Adrenal gland (tissue), 12 donors: Measurements from ENCODE around the gene DNMBP. TPM values are rescaled to one million over a fixed set of nuclear protein-coding genes. Genes with fewer than 3 reads are reported as not detected.

Source experiments
- DNase-seq, 7 donors: peaks; one replicate each; pipeline ENCODE4 v3.0.0-alpha.2; 2019 to 2020
- H3K27ac ChIP-seq, 5 donors: fragments of 200-600 bp; sonication (generic) in 4 of 5; 1 replicate in 3 of 5; 2 replicates in 2 of 5; pipeline versions ENCODE4 v1.5.1 to v1.8.0; 2016 to 2020; ENCODE audit warnings: mild to moderate bottlenecking in 1 of 5
- H3K27me3 ChIP-seq: fragments of 200-600 bp; 2 replicates; pipeline ENCODE4 v1.8.0; 2021
- H3K36me3 ChIP-seq, 2 donors: fragments of 200-600 bp; replicated peaks in 1 of 2; 1 replicate in 1 of 2; 2 replicates in 1 of 2; pipeline versions ENCODE4 v1.5.1 to v1.8.0; 2018 to 2022
- H3K4me1 ChIP-seq, 2 donors: fragments of 200-600 bp; replicated peaks in 1 of 2; 1 replicate in 1 of 2; 2 replicates in 1 of 2; pipeline versions ENCODE4 v1.5.1 to v1.8.0; 2018 to 2021
- H3K4me3 ChIP-seq, 4 donors: fragments of 200-600 bp; sonication (generic) in 3 of 4; one replicate each; pipeline ENCODE4 v1.5.1; 2016 to 2018
- H3K9me3 ChIP-seq, 3 donors: fragments of 200-600 bp; sonication (generic) in 1 of 3; replicated peaks in 1 of 3; 1 replicate in 2 of 3; 2 replicates in 1 of 3; pipeline versions ENCODE4 v1.5.1 to v1.8.0; 2016 to 2021
- POLR2A ChIP-seq, 2 donors: fragments of 450-650 bp; IDR thresholded peaks; one replicate each; pipeline ENCODE4 v1.6.1; 2017; ENCODE audit warnings: antibody characterized with exemption in 2 of 2, mild to moderate bottlenecking in 2 of 2, moderate library complexity in 1 of 2
- WGBS, 4 donors: extraction: QIAGEN DNeasy Blood & Tissue Kit in 2 of 4; methylation state at CpG; one replicate each; pipeline versions ENCODE4 v1.1.5 to v1.1.7; 2013 to 2017; 5-methylcytosine and 5-hydroxymethylcytosine counted together
- intact Hi-C, 2 donors: fragments of 100-400 bp; cut with DNase I; formaldehyde crosslinking; loops; one replicate each; pipeline versions ENCODE4 v1.14.1 to v1.15.0; 2022 to 2023
- polyA plus RNA-seq, 3 donors: library from polyadenylated mRNA; stranded (reverse); fragments of 200-250 nt in 2 of 3; fragments of 350-450 nt in 1 of 3; fragmentation: Illumina TruSeq in 1 of 3; extraction: RNeasy Lipid Tissue Mini Kit (QIAGEN cat#74804) in 1 of 3; gene quantifications; one replicate each; pipeline ENCODE4 v1.2.3, GENCODE V29; 2013 to 2014
- total RNA-seq, 9 donors: library from RNA; depleted of rRNA in 4 of 9; stranded (reverse); fragments of >200 nt in 4 of 9; fragments of 120-200 nt in 1 of 9; fragmentation: NEBNext Ultra II Directional in 1 of 9; extraction: Animal tissue kit (Norgen Biotek cat#: 25700) in 1 of 9; gene quantifications; one replicate each; pipeline versions ENCODE4 v1.1.0 to v1.2.4, GENCODE V29; 2013 to 2023
- TF ChIP-seq, protein P1 (sequence below), 6 experiments: fragments of 450-650 bp in 4 of 6; fragments of 200-600 bp in 2 of 6; sonication (generic) in 1 of 6; IDR thresholded peaks; 1 replicate in 5 of 6; 2 replicates in 1 of 6; pipeline versions ENCODE4 v1.5.1 to v1.8.0; 2016 to 2021; ENCODE audit warnings: antibody characterized with exemption in 6 of 6, mild to moderate bottlenecking in 2 of 6, moderate library complexity in 1 of 6
- donor health status: healthy with polysubstance abuse.
- donor health status: Bipolar disorder and iron deficiency.
- donor health status: DM: yes; HTN: yes; CAD: no.
- donor health status: DM: no; HTN: no; CAD: no.
- donor health status: DM: no; HTN: no; CAD: no.
- donor health status: DM: yes; HTN: yes; CAD: no.

DNMBP gene
- total and polyA plus RNA-seq, 12 donors: 5.7 to 17.9 (median 12.0) TPM

DNA sequence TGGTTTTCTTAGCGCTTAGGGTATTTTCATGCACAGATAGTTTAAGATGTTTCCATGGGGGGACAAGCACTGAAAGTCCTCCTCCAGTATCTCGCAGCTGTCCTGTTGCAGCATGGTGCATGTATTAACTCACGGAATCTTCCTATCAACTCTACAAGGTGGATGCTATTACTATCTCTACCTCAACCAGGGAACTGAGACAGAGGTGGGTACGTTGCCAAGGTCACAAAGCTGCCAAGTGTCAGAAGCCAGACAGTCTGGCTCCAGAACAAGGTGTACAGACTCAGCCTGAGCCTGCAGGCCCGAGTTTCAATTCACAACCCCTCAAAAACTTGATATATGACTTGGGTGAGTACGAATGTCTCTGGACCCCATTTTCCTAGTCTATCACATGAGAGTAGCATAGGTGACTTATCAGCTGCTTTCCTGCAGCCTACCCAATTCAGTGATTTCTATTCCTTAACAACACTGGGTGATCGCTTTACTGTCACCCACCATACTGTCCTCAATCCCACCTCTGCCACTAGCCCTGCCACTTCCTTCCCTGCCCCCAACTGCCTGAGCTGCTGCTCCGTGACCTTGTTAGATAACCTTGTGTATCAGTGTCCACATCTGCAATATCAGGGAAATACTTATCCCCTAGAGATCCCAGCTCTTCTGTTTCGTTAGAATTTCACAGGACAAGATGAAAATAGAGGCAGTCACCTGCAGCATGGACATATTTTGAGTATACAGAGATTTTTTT lies 135.2 kb downstream of the DNMBP start:
- Histone ChIP-seq H3K27ac (no peak overlapping the region), H3K36me3 (peaks cover 0 to 35% of the 10 kb centered on the region in 2 donors), H3K9me3 (no peaks in the 10 kb centered on the region), H3K27me3 (no peaks in the 10 kb centered on the region), H3K4me1 (no peaks in the 10 kb centered on the region), H3K4me3 (no peak overlapping the region)
- intact Hi-C loops: no loop called here
- DNase-seq: peak in 1 of 7 donors; percentile 5
- TF ChIP-seq, protein P1, sequence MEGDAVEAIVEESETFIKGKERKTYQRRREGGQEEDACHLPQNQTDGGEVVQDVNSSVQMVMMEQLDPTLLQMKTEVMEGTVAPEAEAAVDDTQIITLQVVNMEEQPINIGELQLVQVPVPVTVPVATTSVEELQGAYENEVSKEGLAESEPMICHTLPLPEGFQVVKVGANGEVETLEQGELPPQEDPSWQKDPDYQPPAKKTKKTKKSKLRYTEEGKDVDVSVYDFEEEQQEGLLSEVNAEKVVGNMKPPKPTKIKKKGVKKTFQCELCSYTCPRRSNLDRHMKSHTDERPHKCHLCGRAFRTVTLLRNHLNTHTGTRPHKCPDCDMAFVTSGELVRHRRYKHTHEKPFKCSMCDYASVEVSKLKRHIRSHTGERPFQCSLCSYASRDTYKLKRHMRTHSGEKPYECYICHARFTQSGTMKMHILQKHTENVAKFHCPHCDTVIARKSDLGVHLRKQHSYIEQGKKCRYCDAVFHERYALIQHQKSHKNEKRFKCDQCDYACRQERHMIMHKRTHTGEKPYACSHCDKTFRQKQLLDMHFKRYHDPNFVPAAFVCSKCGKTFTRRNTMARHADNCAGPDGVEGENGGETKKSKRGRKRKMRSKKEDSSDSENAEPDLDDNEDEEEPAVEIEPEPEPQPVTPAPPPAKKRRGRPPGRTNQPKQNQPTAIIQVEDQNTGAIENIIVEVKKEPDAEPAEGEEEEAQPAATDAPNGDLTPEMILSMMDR (IDR thresholded peaks at IDR 0.05): no peak
- TF ChIP-seq POLR2A (IDR thresholded peaks at IDR 0.05): no peak
- WGBS, 4 donors: 65 to 72% (median 70%) methylated on average over 9 of the region's 9 CpGs

DNA sequence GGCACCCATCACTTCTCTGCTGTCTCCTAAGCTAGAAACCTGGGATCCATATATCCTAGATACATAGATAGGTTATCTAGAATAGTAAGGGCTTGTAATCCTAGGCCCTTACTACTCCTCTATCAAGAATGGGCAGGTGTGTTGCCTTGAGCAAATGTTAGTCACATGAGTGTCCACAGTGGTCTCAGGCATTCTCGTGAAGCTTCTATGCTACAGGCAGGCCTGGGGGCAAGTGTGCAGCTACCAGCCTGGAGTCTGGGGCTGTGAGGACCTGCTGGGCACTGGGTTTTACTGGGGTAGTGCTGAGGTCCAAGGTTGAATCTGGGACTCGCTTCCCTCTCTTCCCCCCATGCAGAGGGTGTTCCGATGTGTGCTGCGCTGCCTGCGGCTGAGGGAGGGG lies 135.9 kb downstream of the DNMBP start:
- TF ChIP-seq POLR2A (IDR thresholded peaks at IDR 0.05): no peak
- TF ChIP-seq, protein P1 (IDR thresholded peaks at IDR 0.05): no peak
- no peak for DNase-seq
- Histone ChIP-seq H3K9me3 (no peaks in the 10 kb centered on the region), H3K36me3 (peaks cover 0 to 29% of the 10 kb centered on the region in 2 donors), H3K4me3 (no peak overlapping the region), H3K27me3 (no peaks in the 10 kb centered on the region), H3K4me1 (no peaks in the 10 kb centered on the region), H3K27ac (no peak overlapping the region)
- WGBS, 4 donors: 95 to 100% (median 98%) methylated on average over 4 to 5 of the region's 5 CpGs
- intact Hi-C loops: no loop called here

DNA sequence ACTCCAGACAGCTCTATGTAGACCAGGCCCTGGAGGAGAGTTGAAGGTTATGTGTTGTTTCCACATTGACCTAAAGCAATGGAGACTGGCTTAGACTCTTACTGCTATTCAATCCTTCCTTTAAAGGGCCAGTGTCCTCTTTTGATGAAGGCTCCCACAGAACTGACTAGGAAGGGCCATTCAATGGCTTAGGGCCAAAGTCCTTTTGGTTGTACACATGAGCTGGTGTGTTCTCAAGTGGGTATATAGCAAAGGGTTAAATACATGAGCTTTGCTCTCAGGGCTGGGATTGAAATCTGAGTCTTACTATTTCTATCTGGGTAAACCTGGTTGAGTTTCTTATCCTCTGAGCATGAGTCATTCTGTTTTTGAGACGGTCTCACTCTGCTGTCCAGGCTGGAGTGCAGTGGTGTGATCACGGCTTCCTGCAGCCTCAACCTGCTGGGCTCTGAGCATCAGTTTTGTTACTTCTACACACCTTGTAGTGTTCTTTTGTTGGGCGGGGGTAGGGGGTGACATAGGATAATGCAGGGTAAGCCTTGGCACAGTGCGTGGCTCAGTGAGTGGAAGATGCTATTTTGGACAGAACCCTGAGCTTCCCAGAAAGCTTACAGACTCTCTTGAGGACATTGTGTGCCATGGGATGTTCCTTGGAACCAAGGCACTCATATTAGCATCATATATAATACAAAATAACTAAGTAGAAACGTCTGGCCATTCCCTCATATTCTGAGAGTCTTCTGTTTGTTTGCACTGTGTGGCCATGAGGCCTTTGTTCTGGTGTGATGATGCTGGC lies 137.2 kb downstream of the DNMBP start:
- 70 to 74% (median 71%) methylated on average over 5 of the region's 5 CpGs for WGBS, 4 donors
- Histone ChIP-seq H3K4me1 (no peaks in the 10 kb centered on the region), H3K9me3 (no peaks in the 10 kb centered on the region), H3K36me3 (peaks cover 0 to 17% of the 10 kb centered on the region in 2 donors), H3K27me3 (no peaks in the 10 kb centered on the region), H3K27ac (no peak overlapping the region), H3K4me3 (no peak overlapping the region)
- DNase-seq: no peak
- no peak for TF ChIP-seq POLR2A (IDR thresholded peaks at IDR 0.05)
- TF ChIP-seq, protein P1 (IDR thresholded peaks at IDR 0.05): no peak
- intact Hi-C loops: no loop called here

DNA sequence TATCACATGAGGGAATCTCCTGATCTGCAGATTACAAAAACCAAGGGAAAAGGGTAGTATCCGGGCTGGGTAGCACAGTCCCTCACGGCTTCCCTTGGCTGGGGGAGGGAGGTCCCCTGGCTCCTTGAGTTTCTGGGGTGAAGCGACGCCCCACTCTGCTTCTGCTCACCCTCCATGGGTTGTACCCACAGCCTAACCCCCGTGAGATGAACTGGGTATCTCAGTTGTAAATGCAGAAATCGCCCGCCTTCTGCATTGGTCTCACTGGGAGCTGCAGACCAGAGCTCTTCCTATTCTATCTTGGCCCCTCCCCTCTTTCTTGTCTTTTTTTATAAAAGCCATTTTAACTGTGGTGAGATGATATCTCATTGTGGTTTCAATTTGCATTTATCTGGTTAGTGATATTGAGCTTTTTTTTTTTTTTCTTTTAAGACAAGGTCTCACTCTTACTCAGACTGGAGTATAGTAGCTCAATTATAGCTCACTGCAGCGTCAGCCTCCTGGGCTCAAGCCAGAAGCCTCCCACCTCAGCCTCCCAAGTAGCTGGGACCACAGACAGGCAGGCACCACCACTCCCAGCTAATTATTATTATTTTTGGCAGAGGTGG lies 139.5 kb downstream of the DNMBP start:
- H3K36me3 ChIP-seq: no peaks in the 10 kb centered on the region
- no peak overlapping the region for H3K4me3 ChIP-seq
- H3K27ac ChIP-seq: no peak overlapping the region
- H3K9me3 ChIP-seq: no peaks in the 10 kb centered on the region
- H3K27me3 ChIP-seq: no peaks in the 10 kb centered on the region
- WGBS, 4 donors: 70 to 75% (median 73%) methylated on average over 6 to 8 of the region's 8 CpGs
- no peaks in the 10 kb centered on the region for H3K4me1 ChIP-seq
- no peak for DNase-seq
- TF ChIP-seq, protein P1 (IDR thresholded peaks at IDR 0.05): no peak
- no peak for TF ChIP-seq POLR2A (IDR thresholded peaks at IDR 0.05)
- intact Hi-C loops: no loop called here
